ENCODE measurements around the gene KRTAP1-5.

- TF ChIP-seq, protein P1, sequence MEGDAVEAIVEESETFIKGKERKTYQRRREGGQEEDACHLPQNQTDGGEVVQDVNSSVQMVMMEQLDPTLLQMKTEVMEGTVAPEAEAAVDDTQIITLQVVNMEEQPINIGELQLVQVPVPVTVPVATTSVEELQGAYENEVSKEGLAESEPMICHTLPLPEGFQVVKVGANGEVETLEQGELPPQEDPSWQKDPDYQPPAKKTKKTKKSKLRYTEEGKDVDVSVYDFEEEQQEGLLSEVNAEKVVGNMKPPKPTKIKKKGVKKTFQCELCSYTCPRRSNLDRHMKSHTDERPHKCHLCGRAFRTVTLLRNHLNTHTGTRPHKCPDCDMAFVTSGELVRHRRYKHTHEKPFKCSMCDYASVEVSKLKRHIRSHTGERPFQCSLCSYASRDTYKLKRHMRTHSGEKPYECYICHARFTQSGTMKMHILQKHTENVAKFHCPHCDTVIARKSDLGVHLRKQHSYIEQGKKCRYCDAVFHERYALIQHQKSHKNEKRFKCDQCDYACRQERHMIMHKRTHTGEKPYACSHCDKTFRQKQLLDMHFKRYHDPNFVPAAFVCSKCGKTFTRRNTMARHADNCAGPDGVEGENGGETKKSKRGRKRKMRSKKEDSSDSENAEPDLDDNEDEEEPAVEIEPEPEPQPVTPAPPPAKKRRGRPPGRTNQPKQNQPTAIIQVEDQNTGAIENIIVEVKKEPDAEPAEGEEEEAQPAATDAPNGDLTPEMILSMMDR (IDR thresholded peaks at IDR 0.05), result no peak
- TF ChIP-seq EZH2 (IDR thresholded peaks at IDR 0.05; ENCODE audit: borderline replicate concordance, insufficient read depth, low read depth, low read length, poor library complexity, severe bottlenecking), result no peak
Measured at GRCh38 chr17:41019415-41019814, 7.6 kb downstream of the KRTAP1-5 start.

Measured in B cell (primary cell).